CD14-positive monocyte (primary cell): ENCODE measurements around the gene KLHL17. TPM values are rescaled to one million over a fixed set of nuclear protein-coding genes. Genes with fewer than 3 reads are reported as not detected.
A peak's percentile ranks its signal among the peaks of the same experiment; 100 is the strongest.

Experiments
- DNase-seq, 3 donors: peaks; one replicate each; pipeline ENCODE4 v3.0.0-alpha.2; 2011 to 2022
- H2AFZ ChIP-seq: 2 replicates; pipeline ENCODE4 v1.6.0; 2012; ENCODE audit warnings: mild to moderate bottlenecking, low read depth, low read length, inconsistent platforms; ENCODE audit not compliant: insufficient read depth, poor library complexity, severe bottlenecking
- H3K27ac ChIP-seq, 2 donors: 1 replicate in 1 of 2; 2 replicates in 1 of 2; pipeline ENCODE4 v1.5.1; 2012 to 2013; ENCODE audit warnings: low read length in 2 of 2, control low read depth in 1 of 2, inconsistent platforms in 1 of 2, low read depth in 1 of 2, mild to moderate bottlenecking in 1 of 2
- H3K27me3 ChIP-seq, 2 donors: one replicate each; pipeline versions ENCODE4 v1.6.0 to v1.6.1; 2011 to 2013; ENCODE audit warnings: low read length in 2 of 2; ENCODE audit not compliant: control insufficient read depth in 2 of 2, insufficient read depth in 2 of 2
- H3K36me3 ChIP-seq, 2 donors: replicated peaks in 1 of 2; 1 replicate in 1 of 2; 2 replicates in 1 of 2; pipeline versions ENCODE4 v1.5.1 to v1.6.1; 2012 to 2013; ENCODE audit warnings: low read length in 2 of 2, control low read depth in 1 of 2, inconsistent platforms in 1 of 2, mild to moderate bottlenecking in 1 of 2; ENCODE audit not compliant: insufficient read depth in 2 of 2, control insufficient read depth in 1 of 2
- H3K4me1 ChIP-seq, 2 donors: 1 replicate in 1 of 2; 2 replicates in 1 of 2; pipeline versions ENCODE4 v1.5.1 to v1.6.1; 2012 to 2013; ENCODE audit warnings: low read length in 2 of 2, control low read depth in 1 of 2, inconsistent platforms in 1 of 2, mild to moderate bottlenecking in 1 of 2, moderate library complexity in 1 of 2; ENCODE audit not compliant: insufficient read depth in 2 of 2, control insufficient read depth in 1 of 2
- H3K4me2 ChIP-seq: replicated peaks from 2 replicates; pipeline ENCODE3; 2012; ENCODE audit warnings: low read length, moderate library complexity, mild to moderate bottlenecking; ENCODE audit not compliant: poor library complexity, severe bottlenecking; ENCODE audit errors: extremely low read depth
- H3K4me3 ChIP-seq, 3 experiments: fragments of 200-600 bp in 1 of 3; sonication (generic) in 1 of 3; replicated peaks in 1 of 3; 1 replicate in 2 of 3; 2 replicates in 1 of 3; pipeline ENCODE4 v1.5.1; 2011 to 2013; ENCODE audit warnings: low read length in 3 of 3, mild to moderate bottlenecking in 3 of 3, control low read depth in 2 of 3, low read depth in 2 of 3, inconsistent platforms in 1 of 3, moderate library complexity in 1 of 3
- H3K79me2 ChIP-seq: 2 replicates; pipeline ENCODE4 v1.6.0; 2012; ENCODE audit warnings: mild to moderate bottlenecking, control low read depth, inconsistent platforms, low read length, moderate library complexity; ENCODE audit not compliant: insufficient read depth
- H3K9ac ChIP-seq: 2 replicates; pipeline ENCODE4 v1.6.0; 2017; ENCODE audit warnings: low read length, mild to moderate bottlenecking; ENCODE audit not compliant: insufficient read depth, poor library complexity, severe bottlenecking
- H3K9me3 ChIP-seq, 2 donors: replicated peaks in 1 of 2; 1 replicate in 1 of 2; 2 replicates in 1 of 2; pipeline versions ENCODE4 v1.5.1 to v1.6.1; 2012 to 2013; ENCODE audit warnings: low read length in 2 of 2, control low read depth in 1 of 2; ENCODE audit not compliant: control insufficient read depth in 1 of 2, insufficient read depth in 1 of 2
- H4K20me1 ChIP-seq: 2 replicates; pipeline ENCODE4 v1.6.0; 2012; ENCODE audit warnings: mild to moderate bottlenecking, low read length, control low read depth, moderate library complexity; ENCODE audit not compliant: insufficient read depth
- H3K27ac Mint-ChIP-seq, 7 donors: one replicate each; pipeline ENCODE4 v1.8.0; 2020; ENCODE audit warnings: mild to moderate bottlenecking in 7 of 7, mixed read lengths in 7 of 7, moderate library complexity in 6 of 7, inconsistent platforms in 2 of 7
- H3K27me3 Mint-ChIP-seq, 3 donors: one replicate each; pipeline ENCODE4 v1.8.0; 2021 to 2022; ENCODE audit warnings: low read depth in 3 of 3, mild to moderate bottlenecking in 3 of 3, mixed read lengths in 3 of 3, moderate library complexity in 3 of 3, inconsistent platforms in 1 of 3
- H3K36me3 Mint-ChIP-seq, 2 donors: one replicate each; pipeline ENCODE4 v1.8.0; 2020; ENCODE audit warnings: mixed read lengths in 2 of 2, inconsistent platforms in 1 of 2, mild to moderate bottlenecking in 1 of 2
- H3K4me1 Mint-ChIP-seq: one replicate; pipeline ENCODE4 v1.8.0; 2020; ENCODE audit warnings: mild to moderate bottlenecking, mixed read lengths
- H3K4me3 Mint-ChIP-seq, 2 donors: one replicate each; pipeline ENCODE4 v1.8.0; 2020; ENCODE audit warnings: mild to moderate bottlenecking in 2 of 2, mixed read lengths in 2 of 2, moderate library complexity in 1 of 2
- H3K9me3 Mint-ChIP-seq, 7 donors: one replicate each; pipeline ENCODE4 v1.8.0; 2020 to 2022; ENCODE audit warnings: mixed read lengths in 7 of 7, mild to moderate bottlenecking in 6 of 7, moderate library complexity in 6 of 7, inconsistent platforms in 2 of 7
- WGBS: methylation state at CpG from one replicate; pipeline ENCODE4 v1.1.5; 2013; ENCODE audit warnings: missing lambda C conversion rate; ENCODE audit not compliant: insufficient coverage; 5-methylcytosine and 5-hydroxymethylcytosine counted together
- intact Hi-C, 2 donors: fragments of 100-400 bp; cut with micrococcal nuclease; formaldehyde crosslinking; loops; one replicate each; pipeline versions ENCODE4 v1.15.0 to v1.15.1; 2023
- polyA plus RNA-seq, 3 donors: library from polyadenylated mRNA; depleted of rRNA in 1 of 3; unstranded in 2 of 3; stranded (reverse) in 1 of 3; fragments of 300-500 nt in 2 of 3; fragments of >200 nt in 1 of 3; fragmentation: Illumina TruSeq in 2 of 3; gene quantifications; 1 replicate in 2 of 3; 2 replicates in 1 of 3; pipeline ENCODE4 v1.2.3, GENCODE V29; 2012 to 2021
- TF ChIP-seq, protein P1 (sequence below): fragments of 200-600 bp; IDR thresholded peaks from one replicate; pipeline ENCODE4 v1.8.0; 2022; ENCODE audit warnings: antibody characterized with exemption, mild to moderate bottlenecking

Gene KLHL17
- polyA plus RNA-seq, 3 donors = 0.31 to 48.1 (median 0.71) TPM

DNA sequence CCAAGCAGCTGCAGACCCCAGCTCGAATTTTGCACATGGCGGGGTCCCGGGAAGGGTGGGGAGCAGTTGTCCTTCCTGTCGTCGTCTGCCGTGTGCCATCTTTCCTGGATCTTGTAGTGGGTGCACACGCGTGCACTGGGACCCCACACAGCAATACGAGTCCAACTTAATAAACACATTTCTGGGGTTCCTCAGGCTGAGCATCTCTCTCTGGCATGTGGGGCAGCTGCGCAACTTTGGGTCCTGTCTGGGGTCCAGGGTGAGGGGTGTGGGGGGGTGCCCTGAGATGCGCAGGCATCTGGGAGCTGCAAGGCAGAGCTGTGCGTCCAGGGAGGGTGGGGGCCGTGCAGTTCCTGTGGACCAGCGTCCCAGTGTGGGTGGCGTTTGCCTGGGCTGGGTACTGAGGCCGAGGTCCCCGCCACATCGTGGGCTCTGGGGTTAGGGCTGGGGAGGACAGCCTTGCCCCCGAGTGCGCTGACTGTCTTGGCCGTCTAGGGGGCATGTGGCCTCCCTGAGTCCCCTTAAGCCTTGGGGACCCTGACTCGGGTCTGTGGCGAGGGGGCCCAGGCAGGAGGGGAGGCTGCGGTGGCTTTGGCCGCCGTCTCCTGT, 5.2 kb downstream of the KLHL17 start:
- no peak for DNase-seq
- TF ChIP-seq, protein P1, sequence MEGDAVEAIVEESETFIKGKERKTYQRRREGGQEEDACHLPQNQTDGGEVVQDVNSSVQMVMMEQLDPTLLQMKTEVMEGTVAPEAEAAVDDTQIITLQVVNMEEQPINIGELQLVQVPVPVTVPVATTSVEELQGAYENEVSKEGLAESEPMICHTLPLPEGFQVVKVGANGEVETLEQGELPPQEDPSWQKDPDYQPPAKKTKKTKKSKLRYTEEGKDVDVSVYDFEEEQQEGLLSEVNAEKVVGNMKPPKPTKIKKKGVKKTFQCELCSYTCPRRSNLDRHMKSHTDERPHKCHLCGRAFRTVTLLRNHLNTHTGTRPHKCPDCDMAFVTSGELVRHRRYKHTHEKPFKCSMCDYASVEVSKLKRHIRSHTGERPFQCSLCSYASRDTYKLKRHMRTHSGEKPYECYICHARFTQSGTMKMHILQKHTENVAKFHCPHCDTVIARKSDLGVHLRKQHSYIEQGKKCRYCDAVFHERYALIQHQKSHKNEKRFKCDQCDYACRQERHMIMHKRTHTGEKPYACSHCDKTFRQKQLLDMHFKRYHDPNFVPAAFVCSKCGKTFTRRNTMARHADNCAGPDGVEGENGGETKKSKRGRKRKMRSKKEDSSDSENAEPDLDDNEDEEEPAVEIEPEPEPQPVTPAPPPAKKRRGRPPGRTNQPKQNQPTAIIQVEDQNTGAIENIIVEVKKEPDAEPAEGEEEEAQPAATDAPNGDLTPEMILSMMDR = no peak
- Histone ChIP-seq H2AFZ (peak overlapping the region; percentile 87), H4K20me1 (no peaks in the 10 kb centered on the region), H3K27me3 (peaks cover 2 to 38% of the 10 kb centered on the region in 2 donors), H3K4me3 (peak overlapping the region in 2 of 3 experiments; percentile 62 to 79), H3K9me3 (peaks cover 0 to 8% of the 10 kb centered on the region in 2 donors), H3K79me2 (no peaks in the 10 kb centered on the region), H3K27ac (no peak overlapping the region), H3K4me1 (peaks cover 21 to 31% of the 10 kb centered on the region in 2 donors), H3K36me3 (peaks cover 0 to 3% of the 10 kb centered on the region in 2 donors), H3K4me2 (peak overlapping the region; percentile 86), H3K9ac (peak overlapping the region; percentile 75)
- H3K4me1 Mint-ChIP-seq = peaks cover 14% of the 10 kb centered on the region
- H3K9me3 Mint-ChIP-seq = peaks cover 0 to 3% (median 0%) of the 10 kb centered on the region in 7 donors
- intact Hi-C loops = loop anchor here in 1 of 2 donors (10.0 kb wide), 1 partner anchor 61 kb away; no protein-coding TSS in a partner anchor
- 65% methylated on average over 22 of the region's 26 CpGs for WGBS
- H3K27ac Mint-ChIP-seq = peak overlapping the region in 2 of 7 donors; percentile 25 to 63
- H3K4me3 Mint-ChIP-seq = peak overlapping the region; percentile 67 to 76
- peaks cover 29 to 48% (median 37%) of the 10 kb centered on the region in 3 donors for H3K27me3 Mint-ChIP-seq
- peaks cover 16 to 19% of the 10 kb centered on the region in 2 donors for H3K36me3 Mint-ChIP-seq

DNA sequence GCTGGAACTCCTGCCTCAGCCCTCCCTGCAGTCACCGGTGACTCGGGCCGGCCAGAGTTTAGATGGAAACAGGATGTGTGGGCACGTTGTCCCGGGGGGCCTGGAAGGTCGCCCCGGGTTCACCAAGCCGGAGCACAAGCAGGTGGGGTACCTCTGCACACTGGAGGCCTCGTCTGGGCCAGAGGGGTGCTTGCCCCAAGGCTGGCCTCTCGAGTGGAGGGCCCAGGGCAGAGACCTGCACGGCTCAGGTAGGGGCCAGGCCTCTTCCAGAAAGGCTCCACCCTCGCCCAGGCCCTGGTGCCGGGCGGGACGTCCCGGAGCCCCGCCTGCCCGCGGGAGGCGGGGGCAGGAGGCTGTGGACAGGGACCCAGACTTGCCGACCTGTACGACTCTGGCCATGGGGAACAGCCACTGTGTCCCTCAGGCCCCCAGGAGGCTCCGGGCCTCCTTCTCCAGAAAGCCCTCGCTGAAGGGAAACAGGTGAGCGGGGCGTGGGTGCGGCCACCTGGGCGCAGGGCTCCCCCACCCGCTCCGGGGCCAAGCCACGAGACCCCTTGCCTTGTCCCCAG, 5.8 kb downstream of the KLHL17 start, which contains the start of gene PLEKHN1:
Gene PLEKHN1, plus strand, starts transcription at position 348 of the 569 bp plus-strand sequence. Its CDS starts 50 bp downstream, at position 398.
- H4K20me1 ChIP-seq = no peaks in the 10 kb centered on the region
- H2AFZ ChIP-seq = peak within 1 kb of the TSS; percentile 87
- H3K27me3 Mint-ChIP-seq = peaks cover 34 to 54% (median 42%) of the 10 kb centered on the region in 3 donors
- intact Hi-C loops = loop anchor here in 1 of 2 donors (10.0 kb wide), 1 partner anchor 61 kb away; no protein-coding TSS in a partner anchor
- H3K4me1 ChIP-seq = peaks cover 20 to 26% of the 10 kb centered on the region in 2 donors
- peak; percentile 26 to 56 (median 34) for DNase-seq
- peak within 1 kb of the TSS; percentile 59 to 79 (median 62) for H3K4me3 ChIP-seq
- peak within 1 kb of the TSS in 1 of 2 donors; percentile 62 for H3K27ac ChIP-seq
- H3K27ac Mint-ChIP-seq = peak within 1 kb of the TSS in 2 of 7 donors; percentile 35 to 63
- H3K9me3 ChIP-seq = peaks cover 0 to 8% of the 10 kb centered on the region in 2 donors
- peaks cover 14% of the 10 kb centered on the region for H3K4me1 Mint-ChIP-seq
- peak within 1 kb of the TSS; percentile 75 for H3K9ac ChIP-seq
- WGBS = 1% methylated on average over 31 of the region's 31 CpGs
- peaks cover 0 to 3% (median 0%) of the 10 kb centered on the region in 7 donors for H3K9me3 Mint-ChIP-seq
- peaks cover 0 to 3% of the 10 kb centered on the region in 2 donors for H3K36me3 ChIP-seq
- no peaks in the 10 kb centered on the region for H3K79me2 ChIP-seq
- peaks cover 16 to 19% of the 10 kb centered on the region in 2 donors for H3K36me3 Mint-ChIP-seq
- peak within 1 kb of the TSS; percentile 83 to 90 for H3K4me3 Mint-ChIP-seq
- TF ChIP-seq, protein P1 = no peak
- H3K27me3 ChIP-seq = peaks cover 3 to 43% of the 10 kb centered on the region in 2 donors
- H3K4me2 ChIP-seq = peak within 1 kb of the TSS; percentile 86
